Measurements from ENCODE around the gene SKAP2. TPM values are rescaled to one million over a fixed set of nuclear protein-coding genes. Genes with fewer than 3 reads are reported as not detected.

SKAP2 gene
- total RNA-seq, 1 experiment from 2014 or later, result 3.2 TPM

- TF ChIP-seq CTCF (conservative IDR thresholded peaks at IDR 0.05), result no peak
- no peak overlapping the region for H3K4ac ChIP-seq (ENCODE audit: low read depth, low read length)
- no peak overlapping the region for H3K56ac ChIP-seq (ENCODE audit: insufficient read length, low read depth, low read length)
- H3K4me2 ChIP-seq (ENCODE audit: insufficient read depth, insufficient read length, low read length), result no peak overlapping the region
- no peak for DNase-seq
- H4K5ac ChIP-seq (ENCODE audit: insufficient read length, low read depth, low read length), result no peak overlapping the region
- H2BK5ac ChIP-seq (ENCODE audit: insufficient read length, low read length), result no peak overlapping the region
- H2AFZ ChIP-seq (ENCODE audit: low read length), result no peak overlapping the region
- H3K23ac ChIP-seq (ENCODE audit: insufficient read length, low read depth, low read length), result no peak overlapping the region
- Mint-ChIP-seq H3K27me3 (ENCODE audit: low read depth) (no peaks in the 10 kb centered on the region; the same call in 1 of the 2 replicates), H3K36me3 (ENCODE audit: insufficient read depth in 1 of 3, low read depth in 3 of 3) (no peaks in the 10 kb centered on the region), H3K9me3 (no peaks in the 10 kb centered on the region), H3K4me3 (no peak overlapping the region), H3K27ac (no peak overlapping the region), H3K4me1 (no peaks in the 10 kb centered on the region)
- peak overlapping the region; percentile 0 for H4K8ac ChIP-seq (replicated peaks; ENCODE audit: insufficient read length, low read depth, low read length)
- WGBS (ENCODE audit: extremely low coverage, insufficient read length, low lambda C conversion rate), result 100% methylated on average over 1 of the region's 3 CpGs
- no peaks in the 10 kb centered on the region for H3K27me3 ChIP-seq (ENCODE audit: insufficient read depth, low read length)
- H2BK20ac ChIP-seq (ENCODE audit: low read depth, low read length, poor library complexity, severe bottlenecking), result no peak overlapping the region
- no peaks in the 10 kb centered on the region for H3K23me2 ChIP-seq (ENCODE audit: insufficient read length, low read depth, low read length, poor library complexity, severe bottlenecking)
- H2AK5ac ChIP-seq (ENCODE audit: insufficient read length, low read length), result no peak overlapping the region
- no peaks in the 10 kb centered on the region for H3K4me1 ChIP-seq (ENCODE audit: insufficient read depth, low read length)
- H3K14ac ChIP-seq (ENCODE audit: insufficient read depth, low read length), result no peak overlapping the region
- H4K20me1 ChIP-seq (ENCODE audit: control insufficient read depth, insufficient read depth, insufficient read length), result no peaks in the 10 kb centered on the region
- no peaks in the 10 kb centered on the region for H3K79me1 ChIP-seq (ENCODE audit: insufficient read depth, low read depth, low read length, poor library complexity, severe bottlenecking)
- no peak overlapping the region for H3K27ac ChIP-seq (ENCODE audit: insufficient read length, low read depth, low read length)
- H3K9me3 ChIP-seq (ENCODE audit: control insufficient read depth, low read depth, low read length), result no peaks in the 10 kb centered on the region
- no peak overlapping the region for H2BK12ac ChIP-seq (ENCODE audit: insufficient read length, low read depth, low read length)
- H4K91ac ChIP-seq (ENCODE audit: insufficient read length, low read depth, low read length), result no peak overlapping the region
- no peak overlapping the region for H3T11ph ChIP-seq (ENCODE audit: low read length)
- H3K79me2 ChIP-seq (ENCODE audit: insufficient read depth, low read length), result no peaks in the 10 kb centered on the region
- H2BK15ac ChIP-seq (ENCODE audit: low read depth, low read length), result no peak overlapping the region
- H3K9ac ChIP-seq (ENCODE audit: extremely low read depth, insufficient read length, low read length), result no peak overlapping the region
- H3K18ac ChIP-seq (ENCODE audit: insufficient read length, low read depth, low read length), result no peak overlapping the region
- no peak overlapping the region for H2BK120ac ChIP-seq (ENCODE audit: low read depth, low read length, poor library complexity, severe bottlenecking)
Observed at GRCh38 chr7:26642416-26642815, 222.0 kb downstream of the SKAP2 start.

Measured in H9 (cell line).